Gastrocnemius medialis (tissue), 4 donors: Measurements from ENCODE around the gene CDK5R1.

Experiments
- CTCF ChIP-seq, 5 experiments: fragments of 450-650 bp in 3 of 5; fragments of 200-600 bp in 2 of 5; sonication (generic) in 2 of 5; IDR thresholded peaks in 4 of 5; conservative IDR thresholded peaks in 1 of 5; 1 replicate in 4 of 5; 2 replicates in 1 of 5; pipeline ENCODE4 v1.5.1; 2016 to 2019; ENCODE audit warnings: antibody characterized with exemption in 5 of 5, mild to moderate bottlenecking in 3 of 5, moderate library complexity in 3 of 5
- POLR2A ChIP-seq, 2 donors: fragments of 450-650 bp; IDR thresholded peaks; one replicate each; pipeline ENCODE4 v1.6.1; 2017; ENCODE audit warnings: antibody characterized with exemption in 2 of 2, mild to moderate bottlenecking in 2 of 2, moderate library complexity in 2 of 2

GRCh38 chr17:32484041-32484461, 2.7 kb upstream of the CDK5R1 start:
- TF ChIP-seq CTCF (IDR thresholded peaks at IDR 0.05 in 4 of 5, conservative IDR thresholded peaks at IDR 0.05 in 1 of 5) = no peak
- TF ChIP-seq POLR2A (IDR thresholded peaks at IDR 0.05) = no peak
